HG02610 (cell line): ENCODE data around the gene CYS1.
"Not testable (repeated sequence)": the region's sequence is repeated elsewhere in the genome, so short reads cannot be mapped to it uniquely, and the experiment has no call there.

Experiments
- ATAC-seq: cut with Tn5 transposase; IDR thresholded peaks from one replicate; pipeline ENCODE4 v1.9.1; 2021; ENCODE audit warnings: mild to moderate bottlenecking, moderate library complexity; ENCODE audit not compliant: unreplicated experiment

The CYS1 gene

DNA sequence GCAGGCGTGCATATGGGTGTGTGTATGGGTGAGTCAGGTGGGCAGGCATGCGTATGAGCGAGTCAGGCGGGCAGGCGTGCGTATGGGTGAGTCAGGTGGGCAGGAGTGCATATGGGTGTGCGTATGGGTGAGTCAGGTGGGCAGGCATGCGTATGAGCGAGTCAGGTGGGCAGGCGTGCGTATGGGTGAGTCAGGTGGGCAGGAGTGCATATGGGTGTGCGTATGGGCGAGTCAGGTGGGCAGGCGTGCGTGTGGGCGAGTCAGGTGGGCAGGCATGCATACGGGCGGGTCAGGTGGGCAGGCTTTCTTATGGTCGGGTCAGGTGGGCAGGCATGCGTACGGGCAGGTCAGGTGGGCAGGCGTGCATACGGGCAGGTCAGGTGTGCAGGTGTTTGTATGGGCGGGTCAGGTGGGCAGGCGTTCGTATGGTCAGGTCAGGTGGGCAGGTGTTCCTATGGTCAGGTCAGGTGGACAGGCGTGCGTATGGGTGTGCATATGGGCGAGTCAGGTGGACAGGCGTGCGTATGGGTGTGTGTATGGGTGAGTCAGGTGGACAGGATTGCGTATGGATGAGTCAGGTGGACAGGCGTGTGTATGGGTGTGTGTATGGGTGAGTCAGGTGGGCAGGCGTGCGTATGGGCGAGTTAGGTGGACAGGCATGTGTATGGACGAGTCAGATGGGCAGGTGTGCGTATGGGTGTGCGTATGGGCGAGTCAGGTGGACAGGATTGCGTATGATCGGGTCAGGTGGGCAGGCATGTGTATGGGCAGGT is 65.6 kb downstream of the CYS1 start:
- ATAC-seq, result no peak

DNA sequence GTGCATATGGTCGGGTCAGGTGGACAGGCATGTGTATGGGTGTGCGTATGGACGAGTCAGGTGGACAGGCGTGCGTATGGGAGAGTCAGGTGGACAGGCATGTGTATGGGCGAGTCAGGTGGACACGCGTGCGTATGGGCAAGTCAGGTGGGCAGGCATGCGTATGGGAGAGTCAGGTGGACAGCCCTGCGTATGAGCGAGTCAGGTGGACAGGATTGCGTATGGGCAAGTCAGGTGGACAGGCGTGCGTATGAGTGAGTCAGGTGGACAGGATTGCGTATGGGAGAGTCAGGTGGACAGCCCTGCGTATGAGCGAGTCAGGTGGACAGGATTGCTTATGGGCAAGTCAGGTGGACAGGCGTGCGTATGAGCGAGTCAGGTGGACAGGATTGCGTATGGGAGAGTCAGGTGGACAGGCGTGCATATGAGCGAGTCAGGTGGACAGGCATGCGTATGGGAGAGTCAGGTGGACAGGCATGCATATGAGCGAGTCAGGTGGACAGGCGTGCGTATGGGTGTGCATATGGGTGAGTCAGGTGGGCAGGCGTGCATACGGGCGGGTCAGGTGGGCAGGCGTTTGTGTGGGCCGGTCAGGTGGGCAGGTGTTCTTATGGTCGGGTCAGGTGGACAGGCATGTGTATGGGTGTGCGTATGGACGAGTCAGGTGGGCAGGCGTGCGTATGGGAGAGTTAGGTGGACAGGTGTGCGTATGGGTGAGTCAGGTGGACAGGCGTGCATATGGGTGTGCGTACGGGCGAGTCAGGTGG is 66.4 kb downstream of the CYS1 start:
- not testable (repeated sequence) for ATAC-seq

DNA sequence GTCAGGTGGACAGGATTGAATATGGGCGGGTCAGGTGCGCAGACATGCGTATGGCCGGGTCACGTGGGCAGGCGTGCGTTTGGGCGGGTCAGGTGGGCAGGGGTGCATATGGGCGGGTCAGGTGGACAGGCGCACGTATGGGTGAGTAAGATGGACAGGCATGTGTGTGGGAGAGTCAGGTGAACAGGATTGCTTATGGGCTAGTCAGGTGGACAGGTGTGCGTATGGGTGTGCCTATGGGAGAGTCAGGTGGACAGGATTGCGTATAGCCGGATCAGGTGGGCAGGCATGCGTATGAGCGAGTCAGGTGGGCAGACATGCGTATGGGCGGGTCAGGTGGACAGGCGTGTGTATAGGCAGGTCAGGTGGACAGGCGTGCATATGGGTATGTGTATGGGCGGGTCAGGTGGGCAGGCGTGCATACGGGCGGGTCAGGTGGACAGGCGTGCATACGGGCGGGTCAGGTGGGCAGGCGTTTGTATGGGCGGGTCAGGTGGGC is 67.2 kb downstream of the CYS1 start:
- no peak for ATAC-seq

DNA sequence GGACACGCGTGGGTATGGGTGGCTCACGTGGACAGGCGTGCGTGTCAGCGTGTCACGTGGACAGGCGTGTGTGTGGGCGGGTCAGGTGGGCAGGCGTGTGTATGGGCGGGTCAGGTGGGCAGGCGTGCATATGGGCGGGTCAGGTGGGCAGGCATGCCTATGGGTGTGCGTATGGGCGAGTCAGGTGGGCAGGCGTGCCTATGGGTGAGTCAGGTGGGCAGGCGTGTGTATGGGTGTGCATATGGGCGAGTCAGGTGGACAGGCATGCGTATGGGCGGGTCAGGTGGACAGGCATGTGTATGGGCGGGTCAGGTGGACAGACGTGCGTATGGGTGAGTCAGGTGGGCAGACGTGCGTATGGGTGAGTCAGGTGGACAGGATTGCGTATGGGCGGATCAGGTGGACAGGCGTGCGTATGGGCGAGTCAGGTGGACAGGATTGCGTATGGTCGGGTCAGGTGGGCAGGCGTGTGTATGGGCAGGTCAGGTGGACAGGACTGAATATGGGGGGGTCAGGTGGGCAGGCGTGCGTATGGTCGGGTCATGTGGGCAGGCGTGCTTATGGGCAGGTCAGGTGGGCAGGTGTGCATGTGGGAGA is 67.7 kb downstream of the CYS1 start:
- ATAC-seq, result not testable (repeated sequence)

DNA sequence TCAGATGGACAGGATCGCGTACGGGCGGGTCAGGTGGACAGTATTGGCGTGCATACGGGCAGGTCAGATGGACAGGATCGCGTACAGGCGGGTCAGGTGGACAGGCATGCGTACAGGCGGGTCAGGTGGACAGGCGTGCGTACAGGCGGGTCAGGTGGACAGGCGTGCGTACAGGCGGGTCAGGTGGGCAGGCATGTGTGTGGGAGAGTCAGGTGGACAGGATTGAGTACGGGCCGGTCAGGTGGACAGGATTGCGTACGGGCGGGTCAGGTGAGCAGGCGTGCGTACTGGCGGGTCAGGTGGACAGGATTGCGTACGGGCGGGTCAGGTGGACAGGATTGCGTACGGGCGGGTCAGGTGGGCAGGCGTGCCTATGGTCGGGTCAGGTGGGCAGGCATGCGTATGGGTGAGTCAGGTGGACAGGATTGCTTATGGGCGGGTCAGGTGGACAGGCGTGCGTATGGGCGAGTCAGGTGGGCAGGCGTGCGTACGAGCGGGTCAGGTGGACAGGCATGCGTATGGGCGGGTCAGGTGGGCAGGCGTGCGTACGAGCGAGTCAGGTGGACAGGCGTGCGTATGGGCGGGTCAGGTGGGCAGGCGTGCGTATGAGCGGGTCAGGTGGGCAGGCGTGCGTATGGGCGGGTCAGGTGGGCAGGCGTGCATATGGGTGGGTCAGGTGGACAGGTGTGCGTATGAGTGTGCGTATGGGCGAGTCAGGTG is 68.4 kb downstream of the CYS1 start:
- not testable (repeated sequence) for ATAC-seq

DNA sequence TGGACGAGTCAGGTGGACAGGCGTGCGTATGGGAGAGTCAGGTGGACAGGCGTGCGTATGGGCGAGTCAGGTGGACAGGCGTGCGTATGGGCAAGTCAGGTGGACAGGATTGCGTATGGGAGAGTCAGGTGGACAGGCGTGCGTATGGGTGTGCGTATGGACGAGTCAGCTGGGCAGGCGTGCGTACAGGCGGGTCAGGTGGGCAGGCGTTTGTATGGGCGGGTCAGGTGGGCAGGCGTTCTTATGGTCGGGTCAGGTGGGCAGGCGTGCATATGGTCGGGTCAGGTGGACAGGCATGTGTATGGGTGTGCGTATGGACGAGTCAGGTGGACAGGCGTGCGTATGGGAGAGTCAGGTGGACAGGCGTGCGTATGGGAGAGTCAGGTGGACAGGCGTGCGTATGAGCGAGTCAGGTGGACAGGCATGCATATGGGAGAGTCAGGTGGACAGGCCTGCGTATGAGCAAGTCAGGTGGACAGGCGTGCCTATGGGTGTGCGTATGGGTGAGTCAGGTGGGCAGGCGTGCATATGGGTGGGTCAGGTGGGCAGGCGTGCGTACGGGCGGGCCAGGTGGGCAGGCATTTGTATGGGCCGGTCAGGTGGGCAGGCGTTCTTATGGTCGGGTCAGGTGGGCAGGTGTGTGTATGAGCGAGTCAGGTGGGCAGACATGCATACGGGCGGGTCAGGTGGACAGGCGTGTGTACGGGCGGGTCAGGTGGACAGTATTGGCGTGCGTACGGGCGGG is 69.2 kb downstream of the CYS1 start:
- ATAC-seq, result not testable (repeated sequence)

DNA sequence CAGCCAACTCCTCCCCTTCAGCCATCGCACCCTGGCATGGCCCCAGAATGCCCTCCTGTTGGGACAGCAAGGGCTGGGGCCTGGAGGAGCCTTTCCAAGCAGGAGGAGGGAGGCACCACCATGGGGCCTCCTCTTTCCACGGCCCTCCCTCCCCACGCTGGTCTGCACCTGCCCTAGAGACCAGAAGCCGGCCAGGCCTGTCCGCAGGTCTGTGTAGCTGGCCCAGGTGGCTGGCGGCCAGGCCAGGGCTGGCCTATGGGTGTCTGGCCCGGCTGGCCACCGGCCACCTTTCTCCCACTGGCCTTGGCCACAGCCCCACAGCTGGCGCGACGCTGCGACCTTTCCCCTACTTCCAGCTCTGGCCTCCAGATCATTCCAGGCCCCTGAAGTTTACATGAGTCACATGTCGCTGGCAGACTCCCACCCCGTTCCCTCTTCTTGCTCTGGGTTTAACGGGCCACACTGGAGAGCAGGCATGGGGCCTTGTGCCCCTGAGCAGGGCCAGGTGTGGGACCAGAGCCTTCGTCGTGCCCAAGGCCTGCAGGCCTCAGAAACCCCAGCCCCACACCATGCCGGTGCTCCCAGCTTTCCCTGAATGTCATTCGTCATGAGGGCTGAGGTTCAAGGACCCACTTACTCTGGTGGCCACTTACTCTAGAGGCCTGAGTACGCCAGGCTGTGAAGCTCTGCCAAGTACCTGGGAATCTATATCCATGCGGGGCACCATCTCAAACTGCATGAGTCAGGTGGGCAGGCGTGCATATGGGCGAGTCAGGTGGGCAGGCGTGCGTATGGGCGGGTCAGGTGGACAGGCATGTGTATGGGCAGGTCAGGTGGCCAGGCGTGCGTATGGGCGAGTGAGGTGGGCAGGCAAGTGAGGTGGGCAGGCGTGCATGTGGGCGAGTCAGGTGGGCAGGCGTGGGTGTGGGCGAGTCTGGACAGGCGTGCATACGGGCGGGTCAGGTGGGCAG is 70.1 kb downstream of the CYS1 start:
- ATAC-seq, result no peak

DNA sequence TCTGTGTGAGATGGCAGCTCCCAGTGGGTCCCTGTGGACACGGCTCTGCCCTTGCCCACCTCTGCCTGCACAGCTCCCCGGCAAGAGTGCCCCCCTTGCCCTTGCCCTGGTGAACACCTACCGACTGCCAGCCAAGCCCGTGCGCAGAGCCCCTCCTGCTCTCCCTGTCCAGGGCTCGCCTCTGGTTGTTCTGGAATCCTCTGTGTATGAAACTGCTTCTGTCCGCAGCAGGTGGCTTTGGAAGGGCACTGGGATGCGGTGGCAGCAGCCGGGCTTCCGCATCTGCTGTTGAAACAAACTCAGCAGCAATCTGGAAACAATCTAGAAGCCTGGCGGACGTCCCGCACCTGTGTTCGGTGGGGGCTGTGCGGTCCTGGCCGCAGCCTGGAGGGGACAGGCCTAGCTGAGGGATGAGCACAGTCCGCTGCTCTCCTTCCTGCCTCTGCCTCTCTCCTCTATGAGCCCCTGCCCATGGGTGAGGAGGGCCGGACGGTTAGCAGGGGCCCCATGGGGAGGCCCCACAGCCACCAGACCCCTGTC is 70.9 kb downstream of the CYS1 start:
- no peak for ATAC-seq

DNA sequence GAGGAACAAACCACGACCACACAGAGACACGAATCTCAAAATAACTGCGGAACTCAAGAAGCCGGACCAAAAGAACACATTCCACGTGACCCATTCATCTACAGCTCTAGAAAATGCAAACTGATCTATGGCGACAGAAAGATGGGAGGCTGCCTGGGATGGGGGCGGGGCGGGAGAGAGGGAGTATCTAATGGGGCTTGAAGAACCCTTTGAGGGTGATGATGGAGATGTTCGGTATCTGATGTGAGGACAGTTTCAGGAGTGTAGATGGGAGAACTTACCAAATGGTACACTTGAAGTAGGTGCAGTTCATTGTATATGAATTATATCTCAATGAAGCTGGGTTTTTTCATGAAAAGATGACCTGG is 71.4 kb downstream of the CYS1 start:
- ATAC-seq, result no peak

DNA sequence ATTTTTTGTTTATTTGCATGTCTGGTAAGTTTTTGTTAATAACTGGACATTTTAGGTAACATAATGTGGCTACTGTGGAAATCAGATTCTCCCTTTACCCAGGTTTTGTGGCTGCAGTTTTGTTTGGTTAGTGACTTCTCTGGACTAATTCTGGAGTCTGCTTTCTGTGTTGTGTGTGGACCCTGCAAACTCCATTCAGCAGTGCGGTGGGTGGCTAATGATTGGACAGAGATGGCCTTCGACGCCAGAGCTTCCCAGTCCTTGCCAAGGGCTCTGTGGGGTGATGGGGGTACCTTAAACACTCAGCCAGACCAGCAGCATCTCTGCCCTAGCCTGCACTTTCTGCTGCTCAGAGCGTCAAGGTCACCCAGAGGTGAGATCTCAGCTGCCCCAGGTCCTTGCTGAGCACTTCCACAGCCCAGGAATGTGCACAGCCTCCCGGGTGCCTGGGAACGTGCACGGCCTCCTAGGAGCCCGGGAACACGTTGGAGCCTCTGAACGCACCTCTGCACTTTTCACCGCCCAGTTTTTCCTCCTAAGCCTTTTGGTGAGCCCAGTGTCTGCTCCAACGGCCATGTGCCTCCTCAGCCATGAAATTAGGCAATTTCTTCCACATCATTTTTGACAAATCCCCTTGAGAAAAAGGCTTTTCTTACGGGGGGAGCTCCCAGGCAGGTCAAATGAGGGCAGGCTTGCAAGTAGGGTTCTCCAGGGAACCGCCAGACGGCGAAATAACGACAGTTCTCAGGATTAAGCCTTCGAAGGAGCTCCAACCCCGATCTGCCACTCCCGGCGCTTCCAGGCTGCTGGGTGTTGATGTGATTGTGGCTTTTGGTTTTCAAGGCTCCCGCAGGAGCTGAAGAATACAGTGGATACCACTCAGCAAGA is 72.0 kb downstream of the CYS1 start:
- no peak for ATAC-seq

DNA sequence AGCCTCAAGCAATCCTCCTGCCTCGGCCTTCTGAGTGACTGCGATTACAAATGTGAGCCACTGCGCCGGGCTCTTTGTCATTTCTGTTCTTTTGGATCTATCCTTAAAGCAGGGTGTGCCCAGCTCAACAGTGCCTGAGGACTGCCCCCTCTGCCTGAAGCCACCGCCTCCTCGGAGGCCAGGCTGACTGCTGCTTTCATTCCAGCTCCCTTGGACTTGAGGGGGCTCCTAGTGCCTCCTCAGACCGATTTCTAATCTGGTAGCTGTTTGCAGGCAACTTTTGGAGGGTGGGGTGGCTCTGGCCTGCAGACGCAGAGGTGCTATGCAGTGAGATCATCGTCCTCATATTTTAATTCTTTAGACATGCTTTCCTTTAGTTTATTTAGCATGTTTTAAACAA is 72.8 kb downstream of the CYS1 start:
- ATAC-seq, result no peak
